GM23338 (cell line): ENCODE results near the gene DISP3.

Experiments used
- CREB1 ChIP-seq: fragments of 250-450 bp; sonication (Bioruptor Pico); IDR thresholded peaks from 2 replicates; pipeline ENCODE4 v1.5.0; 2020; ENCODE audit warnings: low read depth, mild to moderate bottlenecking, moderate library complexity
- CTCF ChIP-seq, 2 experiments: fragments of 200-600 bp in 1 of 2; sonication (generic) in 1 of 2; conservative IDR thresholded peaks; 2 replicates each; pipeline versions ENCODE4 v1.5.1 to v1.6.1; 2016 to 2017; ENCODE audit warnings: antibody characterized with exemption in 2 of 2, low read depth in 2 of 2, mild to moderate bottlenecking in 2 of 2, moderate library complexity in 1 of 2
- ETS1 ChIP-seq: IDR thresholded peaks from 2 replicates; pipeline ENCODE4 v1.6.1; 2016; ENCODE audit warnings: antibody characterized with exemption
- EZH2 ChIP-seq: fragments of 200-600 bp; sonication (generic); IDR thresholded peaks from one replicate; pipeline ENCODE4 v1.8.0; 2017; ENCODE audit warnings: antibody characterized with exemption, mild to moderate bottlenecking, low read depth; ENCODE audit not compliant: unreplicated experiment
- EZH2phosphoT487 ChIP-seq: fragments of 200-600 bp; sonication (generic); IDR thresholded peaks from one replicate; pipeline ENCODE4 v1.8.1; 2018; ENCODE audit warnings: antibody characterized with exemption; ENCODE audit not compliant: unreplicated experiment
- JUNB ChIP-seq: IDR thresholded peaks from one replicate; pipeline ENCODE4 v1.6.1; 2016; ENCODE audit warnings: antibody characterized with exemption; ENCODE audit not compliant: unreplicated experiment
- NANOG ChIP-seq: IDR thresholded peaks from 2 replicates; pipeline ENCODE4 v1.6.1; 2016; ENCODE audit warnings: antibody characterized with exemption, borderline replicate concordance
- POLR2AphosphoS5 ChIP-seq: IDR thresholded peaks from 2 replicates; pipeline ENCODE4 v1.6.1; 2016; ENCODE audit warnings: antibody characterized with exemption, low read depth
- ZNF114 ChIP-seq: fragments of 250-450 bp; sonication (Bioruptor Pico); IDR thresholded peaks from 2 replicates; pipeline ENCODE4 v1.5.0; 2020; ENCODE audit warnings: mild to moderate bottlenecking, moderate library complexity

- TF ChIP-seq ZNF114 (CRISPR knock-in tag) (no peak), CTCF (conservative IDR thresholded peaks at IDR 0.05; ENCODE audit: low read depth in 2 of 2) (no peak), EZH2 (no peak), CREB1 (CRISPR knock-in tag) (no peak), EZH2phosphoT487 (no peak), ETS1 (no peak), POLR2AphosphoS5 (no peak), JUNB (no peak), NANOG (no peak)
Measured at GRCh38 chr1:11564237-11564636, 85.3 kb downstream of the DISP3 start.
